Suprapubic skin (tissue), 4 donors: Measurements from ENCODE around the gene HEBP1.

ENCODE experiments used
- EP300 ChIP-seq: sonication (generic); formaldehyde crosslinking; IDR thresholded peaks from one replicate; pipeline ENCODE4 v1.6.1; 2017; ENCODE audit warnings: antibody characterized with exemption
- POLR2A ChIP-seq, 2 donors: fragments of 450-650 bp; IDR thresholded peaks; one replicate each; pipeline ENCODE4 v1.6.1; 2017; ENCODE audit warnings: antibody characterized with exemption in 2 of 2, mild to moderate bottlenecking in 2 of 2, moderate library complexity in 2 of 2
- POLR2AphosphoS5 ChIP-seq, 3 donors: sonication (generic); formaldehyde crosslinking; IDR thresholded peaks; one replicate each; pipeline ENCODE4 v1.6.1; 2017; ENCODE audit warnings: antibody characterized with exemption in 3 of 3
- TF ChIP-seq, protein P1 (sequence below), 2 donors: fragments of 200-600 bp in 1 of 2; fragments of 450-650 bp in 1 of 2; sonication (generic) in 1 of 2; IDR thresholded peaks; one replicate each; pipeline ENCODE4 v1.5.1; 2016 to 2019; ENCODE audit warnings: antibody characterized with exemption in 2 of 2, mild to moderate bottlenecking in 1 of 2, moderate library complexity in 1 of 2

DNA sequence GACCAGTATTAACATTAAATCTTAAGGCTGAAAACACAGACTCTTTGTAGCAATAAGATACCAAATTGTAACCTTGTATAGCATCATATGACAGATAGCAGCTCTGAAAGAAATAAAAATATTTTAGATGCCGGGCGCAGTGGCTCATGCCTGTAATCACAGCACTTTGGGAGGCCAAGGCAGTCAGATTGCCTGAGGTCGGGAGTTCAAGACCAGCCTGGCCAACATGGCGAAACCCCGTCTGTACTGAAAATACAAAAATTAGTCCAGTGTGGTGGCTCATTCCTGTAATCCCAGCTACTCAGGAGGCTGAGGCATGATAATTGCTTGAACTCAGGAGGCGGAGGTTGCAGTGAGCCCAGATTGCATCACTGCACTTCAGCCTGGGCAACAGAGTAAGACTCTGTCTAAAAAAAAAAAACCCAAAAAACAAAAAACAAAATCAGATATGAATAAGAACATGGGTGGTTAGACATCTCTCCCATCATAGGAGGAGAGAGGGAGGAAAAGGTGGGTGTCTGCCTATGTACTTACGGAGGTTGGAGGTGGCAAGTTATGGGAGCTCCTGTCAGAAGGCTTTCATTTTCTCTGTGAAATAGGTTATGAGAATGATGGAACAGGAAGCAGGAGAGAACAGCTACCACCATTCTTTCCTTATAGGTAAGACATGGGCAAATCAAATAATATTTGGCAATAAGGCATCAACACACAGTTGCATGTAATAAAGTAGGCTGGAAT, 7.6 kb upstream of the HEBP1 start:
- TF ChIP-seq, protein P1, sequence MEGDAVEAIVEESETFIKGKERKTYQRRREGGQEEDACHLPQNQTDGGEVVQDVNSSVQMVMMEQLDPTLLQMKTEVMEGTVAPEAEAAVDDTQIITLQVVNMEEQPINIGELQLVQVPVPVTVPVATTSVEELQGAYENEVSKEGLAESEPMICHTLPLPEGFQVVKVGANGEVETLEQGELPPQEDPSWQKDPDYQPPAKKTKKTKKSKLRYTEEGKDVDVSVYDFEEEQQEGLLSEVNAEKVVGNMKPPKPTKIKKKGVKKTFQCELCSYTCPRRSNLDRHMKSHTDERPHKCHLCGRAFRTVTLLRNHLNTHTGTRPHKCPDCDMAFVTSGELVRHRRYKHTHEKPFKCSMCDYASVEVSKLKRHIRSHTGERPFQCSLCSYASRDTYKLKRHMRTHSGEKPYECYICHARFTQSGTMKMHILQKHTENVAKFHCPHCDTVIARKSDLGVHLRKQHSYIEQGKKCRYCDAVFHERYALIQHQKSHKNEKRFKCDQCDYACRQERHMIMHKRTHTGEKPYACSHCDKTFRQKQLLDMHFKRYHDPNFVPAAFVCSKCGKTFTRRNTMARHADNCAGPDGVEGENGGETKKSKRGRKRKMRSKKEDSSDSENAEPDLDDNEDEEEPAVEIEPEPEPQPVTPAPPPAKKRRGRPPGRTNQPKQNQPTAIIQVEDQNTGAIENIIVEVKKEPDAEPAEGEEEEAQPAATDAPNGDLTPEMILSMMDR (IDR thresholded peaks at IDR 0.05): no peak
- TF ChIP-seq POLR2A (IDR thresholded peaks at IDR 0.05) (no peak), EP300 (no peak), POLR2AphosphoS5 (IDR thresholded peaks at IDR 0.05) (no peak)
